Colonic mucosa (tissue), 4 donors: ENCODE data around the gene VPS13C. TPM values are rescaled to one million over a fixed set of nuclear protein-coding genes. Genes with fewer than 3 reads are reported as not detected.

Experiments
- DNase-seq: peaks from one replicate; pipeline ENCODE4 v3.0.0-alpha.2; 2020
- H3K27ac ChIP-seq: fragments of 200-600 bp; one replicate; pipeline ENCODE4 v1.8.0; 2021
- H3K27me3 ChIP-seq: fragments of 200-600 bp; one replicate; pipeline ENCODE4 v1.8.0; 2021
- H3K36me3 ChIP-seq: fragments of 200-600 bp; one replicate; pipeline ENCODE4 v1.8.0; 2021
- H3K4me1 ChIP-seq: fragments of 200-600 bp; one replicate; pipeline ENCODE4 v1.8.0; 2021; ENCODE audit warnings: mild to moderate bottlenecking
- H3K4me3 ChIP-seq: fragments of 200-600 bp; one replicate; pipeline ENCODE4 v1.8.0; 2021
- H3K9ac ChIP-seq, 2 donors: one replicate each; pipeline ENCODE4 v1.7.0; 2013; ENCODE audit warnings: control low read depth in 2 of 2, low read depth in 2 of 2, low read length in 2 of 2
- H3K9me3 ChIP-seq: fragments of 200-600 bp; one replicate; pipeline ENCODE4 v1.8.0; 2021
- intact Hi-C: fragments of 100-400 bp; cut with DNase I; formaldehyde crosslinking; loops from one replicate; pipeline ENCODE4 v1.14.1; 2022
- total RNA-seq, 2 donors: library from RNA; stranded (reverse); fragmentation: NEBNext Ultra II Directional in 1 of 2; extraction: Animal tissue kit (Norgen Biotek cat#: 25700) in 1 of 2; gene quantifications; one replicate each; pipeline ENCODE4 v1.2.1, GENCODE V29; 2021
- TF ChIP-seq, protein P1 (sequence below): fragments of 200-600 bp; IDR thresholded peaks from one replicate; pipeline ENCODE4 v1.8.0; 2022; ENCODE audit warnings: antibody characterized with exemption, mild to moderate bottlenecking
- donor health status: healthy.
- donor health status: DM: no; HTN: no; CAD: no.
- donor health status: DM: no; HTN: no; CAD: no.

The VPS13C gene
- total RNA-seq, 2 donors from 2014 or later = 33.9 to 56.5 TPM

DNA sequence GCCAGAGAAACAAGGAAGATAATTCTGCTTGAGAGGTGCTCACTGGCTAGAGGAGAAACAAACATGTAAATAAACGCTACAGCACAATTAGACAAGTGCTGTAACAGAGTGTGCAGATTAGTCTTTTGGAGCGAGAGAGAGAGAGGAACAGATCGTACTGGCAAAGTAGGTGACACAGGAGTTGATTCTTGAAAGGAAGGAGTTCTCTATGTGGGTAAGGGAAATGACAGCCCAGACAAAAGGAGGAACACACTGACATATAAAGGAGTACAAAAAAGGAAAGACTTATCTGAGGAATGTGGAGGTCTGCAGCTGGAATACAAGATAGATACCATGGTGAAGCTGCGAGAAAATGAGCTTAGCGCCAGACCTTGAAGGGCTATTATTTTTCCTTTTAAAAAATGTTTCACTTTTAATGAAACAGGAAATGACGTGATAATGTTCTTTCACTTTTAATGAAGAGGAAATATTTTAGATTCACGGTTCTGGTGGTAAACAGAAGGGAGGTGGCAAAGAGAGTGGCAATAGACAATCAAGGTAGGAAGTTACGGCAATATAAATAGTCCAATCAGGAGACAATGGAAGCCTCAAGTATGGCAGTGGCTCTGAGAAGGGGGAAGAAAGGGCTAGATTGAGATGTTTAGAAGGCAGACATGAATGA lies 202.9 kb downstream of the VPS13C start:
- no peaks in the 10 kb centered on the region for H3K27me3 ChIP-seq
- H3K27ac ChIP-seq = no peak overlapping the region
- no peak for DNase-seq
- H3K4me3 ChIP-seq = no peak overlapping the region
- TF ChIP-seq, protein P1, sequence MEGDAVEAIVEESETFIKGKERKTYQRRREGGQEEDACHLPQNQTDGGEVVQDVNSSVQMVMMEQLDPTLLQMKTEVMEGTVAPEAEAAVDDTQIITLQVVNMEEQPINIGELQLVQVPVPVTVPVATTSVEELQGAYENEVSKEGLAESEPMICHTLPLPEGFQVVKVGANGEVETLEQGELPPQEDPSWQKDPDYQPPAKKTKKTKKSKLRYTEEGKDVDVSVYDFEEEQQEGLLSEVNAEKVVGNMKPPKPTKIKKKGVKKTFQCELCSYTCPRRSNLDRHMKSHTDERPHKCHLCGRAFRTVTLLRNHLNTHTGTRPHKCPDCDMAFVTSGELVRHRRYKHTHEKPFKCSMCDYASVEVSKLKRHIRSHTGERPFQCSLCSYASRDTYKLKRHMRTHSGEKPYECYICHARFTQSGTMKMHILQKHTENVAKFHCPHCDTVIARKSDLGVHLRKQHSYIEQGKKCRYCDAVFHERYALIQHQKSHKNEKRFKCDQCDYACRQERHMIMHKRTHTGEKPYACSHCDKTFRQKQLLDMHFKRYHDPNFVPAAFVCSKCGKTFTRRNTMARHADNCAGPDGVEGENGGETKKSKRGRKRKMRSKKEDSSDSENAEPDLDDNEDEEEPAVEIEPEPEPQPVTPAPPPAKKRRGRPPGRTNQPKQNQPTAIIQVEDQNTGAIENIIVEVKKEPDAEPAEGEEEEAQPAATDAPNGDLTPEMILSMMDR = no peak
- intact Hi-C loops = no loop called here
- no peaks in the 10 kb centered on the region for H3K36me3 ChIP-seq
- H3K4me1 ChIP-seq = no peaks in the 10 kb centered on the region
- H3K9me3 ChIP-seq = no peaks in the 10 kb centered on the region
- no peak overlapping the region for H3K9ac ChIP-seq

DNA sequence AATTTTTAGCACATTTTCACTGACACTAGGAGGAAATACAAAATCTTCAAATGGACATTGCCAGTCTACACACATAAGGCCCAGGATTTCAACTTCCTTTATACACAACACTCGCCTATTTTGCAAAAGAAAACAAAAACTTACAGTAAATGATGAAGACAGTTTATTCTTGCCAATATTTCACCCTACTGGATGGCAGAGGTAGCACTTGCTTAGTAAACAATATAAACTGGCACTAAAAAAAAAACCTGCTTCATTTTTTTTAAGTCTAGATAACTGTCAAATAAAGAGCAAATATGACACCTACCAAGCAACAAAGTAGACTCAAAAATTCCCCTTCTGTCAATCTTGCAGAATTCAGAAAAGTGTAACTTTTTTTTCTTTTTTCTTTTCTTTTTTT lies 204.0 kb downstream of the VPS13C start:
- Histone ChIP-seq H3K4me1 (no peaks in the 10 kb centered on the region), H3K4me3 (no peak overlapping the region), H3K27ac (no peak overlapping the region), H3K9ac (no peak overlapping the region), H3K27me3 (no peaks in the 10 kb centered on the region), H3K36me3 (no peaks in the 10 kb centered on the region), H3K9me3 (no peaks in the 10 kb centered on the region)
- TF ChIP-seq, protein P1 = no peak
- no peak for DNase-seq
- intact Hi-C loops = no loop called here

DNA sequence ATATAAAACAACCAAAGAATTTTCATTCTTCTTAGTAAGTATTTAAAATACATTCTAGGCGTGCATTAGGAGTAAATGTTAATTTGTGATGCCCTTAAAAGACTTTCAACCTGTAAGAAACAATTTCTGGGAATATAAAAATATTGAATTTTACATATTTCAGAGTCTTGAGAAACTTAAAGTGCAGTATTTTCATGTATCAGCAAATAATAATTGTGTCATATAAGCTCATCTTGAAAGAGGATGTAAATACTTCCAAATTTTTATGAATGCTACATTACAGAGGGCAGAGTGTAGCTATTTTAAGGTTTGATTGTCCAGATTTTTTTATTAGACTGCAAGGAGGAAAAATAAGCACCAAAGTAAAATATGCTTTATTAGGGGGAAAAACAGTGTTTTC lies 207.1 kb downstream of the VPS13C start:
- TF ChIP-seq, protein P1 = no peak
- Histone ChIP-seq H3K4me3 (no peak overlapping the region), H3K36me3 (no peaks in the 10 kb centered on the region), H3K9me3 (no peaks in the 10 kb centered on the region), H3K9ac (no peak overlapping the region), H3K27me3 (no peaks in the 10 kb centered on the region), H3K4me1 (no peaks in the 10 kb centered on the region), H3K27ac (no peak overlapping the region)
- intact Hi-C loops = no loop called here
- DNase-seq = no peak

DNA sequence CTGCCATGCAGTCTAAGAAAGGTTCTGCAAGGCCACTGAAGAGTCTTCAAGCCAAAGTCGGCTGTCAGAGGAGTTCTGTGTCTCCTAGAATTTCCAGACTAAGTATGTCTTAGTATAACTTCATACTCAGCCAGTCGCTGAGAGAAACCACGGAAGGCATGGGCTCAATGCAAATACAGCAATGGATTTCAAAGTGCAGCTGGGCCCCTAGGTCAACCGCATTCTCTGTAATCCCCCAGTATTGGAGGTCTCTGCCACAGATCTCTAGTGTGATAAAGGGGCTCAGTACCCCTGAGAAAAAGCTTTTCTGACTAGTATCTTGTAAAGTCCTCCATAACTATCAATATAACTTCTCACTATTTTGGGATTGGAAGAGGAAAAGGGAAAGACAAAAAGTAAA lies 208.3 kb downstream of the VPS13C start:
- no peaks in the 10 kb centered on the region for H3K36me3 ChIP-seq
- DNase-seq = no peak
- TF ChIP-seq, protein P1 = no peak
- H3K4me3 ChIP-seq = no peak overlapping the region
- intact Hi-C loops = no loop called here
- H3K27ac ChIP-seq = no peak overlapping the region
- no peaks in the 10 kb centered on the region for H3K27me3 ChIP-seq
- H3K4me1 ChIP-seq = no peaks in the 10 kb centered on the region
- H3K9ac ChIP-seq = no peak overlapping the region
- no peaks in the 10 kb centered on the region for H3K9me3 ChIP-seq

DNA sequence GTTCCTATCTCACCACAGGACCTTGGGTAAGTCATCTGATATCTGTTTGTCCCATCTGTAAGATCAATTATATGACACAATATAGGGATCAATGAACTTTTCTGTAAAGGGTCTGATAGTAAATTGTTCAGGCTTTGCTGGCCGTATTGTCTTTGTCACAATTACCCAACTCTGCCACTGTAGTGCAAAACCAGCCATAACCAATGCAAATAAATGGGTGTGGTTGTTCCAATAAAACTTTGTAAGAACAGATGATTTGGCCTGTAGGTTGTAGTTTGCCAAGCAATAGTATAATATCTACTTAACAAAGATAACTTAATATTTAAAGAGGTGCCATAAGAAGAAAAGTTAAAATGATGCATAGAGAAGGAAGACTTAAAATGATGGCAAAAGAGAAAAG lies 210.8 kb downstream of the VPS13C start:
- Histone ChIP-seq H3K27ac (no peak overlapping the region), H3K27me3 (no peaks in the 10 kb centered on the region), H3K9me3 (no peaks in the 10 kb centered on the region), H3K4me1 (no peaks in the 10 kb centered on the region), H3K36me3 (no peaks in the 10 kb centered on the region), H3K4me3 (no peak overlapping the region), H3K9ac (no peak overlapping the region)
- TF ChIP-seq, protein P1 = no peak
- DNase-seq = no peak
- intact Hi-C loops = no loop called here
